ENCODE measurements around the gene ZNF283.
"Not testable (repeated sequence)": the region's sequence is repeated elsewhere in the genome, so short reads cannot be mapped to it uniquely, and the experiment has no call there.

ZNF283 gene

GRCh38 chr19:43858174-43858573 is 31.1 kb downstream of the ZNF283 start:
- no peak for TF ChIP-seq CTCF (IDR thresholded peaks at IDR 0.05; ENCODE audit: insufficient read depth, low read depth, low read length, missing control alignments)
- no peak for DNase-seq (ENCODE audit: low read depth)
- H3K4me3 ChIP-seq (ENCODE audit: low read length) = no peak overlapping the region

GRCh38 chr19:43866923-43867322 is 39.8 kb downstream of the ZNF283 start:
- H3K4me3 ChIP-seq (ENCODE audit: low read length); DNase-seq (ENCODE audit: low read depth): not testable (repeated sequence)

- no peak for TF ChIP-seq CTCF (IDR thresholded peaks at IDR 0.05; ENCODE audit: insufficient read depth, low read depth, low read length, missing control alignments)
- H3K4me3 ChIP-seq (ENCODE audit: low read length) = no peak overlapping the region
- DNase-seq (ENCODE audit: low read depth) = no peak
These were observed 45.6 kb downstream of the ZNF283 start for GRCh38 chr19:43872547-43873336.

- no peak for DNase-seq (ENCODE audit: low read depth)
- no peak for TF ChIP-seq CTCF (IDR thresholded peaks at IDR 0.05; ENCODE audit: insufficient read depth, low read depth, low read length, missing control alignments)
- H3K4me3 ChIP-seq (ENCODE audit: low read length) = no peak overlapping the region
These were observed 53.4 kb downstream of the ZNF283 start for GRCh38 chr19:43880483-43880882.

GRCh38 chr19:43883864-43884263 is 56.7 kb downstream of the ZNF283 start, which contains the start of gene ZNF404:
Gene ZNF404 (minus strand): TSS chr19:43883964.
- no peak for DNase-seq (ENCODE audit: low read depth)
- no peak for TF ChIP-seq CTCF (IDR thresholded peaks at IDR 0.05; ENCODE audit: insufficient read depth, low read depth, low read length, missing control alignments)
- H3K4me3 ChIP-seq (ENCODE audit: low read length) = no peak within 1 kb of the TSS

GRCh38 chr19:43895727-43896308 is 68.7 kb downstream of the ZNF283 start:
- H3K4me3 ChIP-seq (ENCODE audit: low read length) = no peak overlapping the region
- no peak for DNase-seq (ENCODE audit: low read depth)
- TF ChIP-seq CTCF (IDR thresholded peaks at IDR 0.05; ENCODE audit: insufficient read depth, low read depth, low read length, missing control alignments) = no peak
